GM19238 (cell line): Measurements from ENCODE around the gene C1QL4.

Source experiments
- DNase-seq: peaks from one replicate; pipeline ENCODE4 v3.0.0; 2011; ENCODE audit warnings: low spot score; ENCODE audit not compliant: insufficient read length

The C1QL4 gene

DNA sequence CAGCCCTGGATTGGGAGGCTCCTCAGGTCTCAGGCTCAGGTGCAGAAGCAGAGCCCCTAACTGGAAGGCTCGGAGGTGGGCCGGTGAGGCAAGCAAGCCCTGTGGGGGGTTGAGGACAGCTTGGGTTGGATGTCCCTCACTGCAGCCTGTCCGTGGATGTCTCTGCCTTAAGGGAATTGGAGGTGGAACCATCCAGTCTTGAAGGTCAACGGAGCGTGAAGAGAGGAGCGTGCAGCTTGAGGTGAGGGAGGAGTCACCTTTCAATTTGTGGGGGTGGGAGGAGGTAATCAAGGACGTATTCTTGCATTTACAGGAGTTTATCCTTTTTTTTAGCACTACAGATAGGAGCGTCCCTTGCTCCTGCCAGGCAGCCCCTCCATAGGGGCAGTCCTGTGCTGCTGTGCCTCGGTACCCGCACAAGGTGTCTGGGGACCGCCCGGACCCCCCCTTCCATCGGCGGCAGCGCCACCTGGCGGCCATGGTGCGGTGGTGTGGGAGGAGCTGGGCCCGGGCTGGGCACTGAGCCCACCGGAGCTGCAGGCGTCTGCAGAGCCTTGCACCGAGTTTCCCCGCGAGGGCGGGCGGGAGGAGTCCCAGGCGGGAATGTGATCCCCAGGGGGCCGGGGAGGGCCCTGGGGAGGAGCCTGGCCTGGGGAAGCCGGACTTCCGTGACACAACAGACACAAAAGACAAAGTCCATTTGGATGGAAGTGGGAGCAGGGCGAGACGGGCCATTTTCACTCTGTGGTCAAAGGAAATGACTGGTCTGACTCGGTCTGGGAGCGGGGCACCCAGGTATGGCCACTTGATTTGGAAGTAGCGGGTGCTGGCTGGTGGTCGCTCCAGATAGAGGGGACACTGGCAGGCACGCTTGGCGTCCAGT is 10.6 kb upstream of the C1QL4 start:
- DNase-seq, result peak; percentile 87

DNA sequence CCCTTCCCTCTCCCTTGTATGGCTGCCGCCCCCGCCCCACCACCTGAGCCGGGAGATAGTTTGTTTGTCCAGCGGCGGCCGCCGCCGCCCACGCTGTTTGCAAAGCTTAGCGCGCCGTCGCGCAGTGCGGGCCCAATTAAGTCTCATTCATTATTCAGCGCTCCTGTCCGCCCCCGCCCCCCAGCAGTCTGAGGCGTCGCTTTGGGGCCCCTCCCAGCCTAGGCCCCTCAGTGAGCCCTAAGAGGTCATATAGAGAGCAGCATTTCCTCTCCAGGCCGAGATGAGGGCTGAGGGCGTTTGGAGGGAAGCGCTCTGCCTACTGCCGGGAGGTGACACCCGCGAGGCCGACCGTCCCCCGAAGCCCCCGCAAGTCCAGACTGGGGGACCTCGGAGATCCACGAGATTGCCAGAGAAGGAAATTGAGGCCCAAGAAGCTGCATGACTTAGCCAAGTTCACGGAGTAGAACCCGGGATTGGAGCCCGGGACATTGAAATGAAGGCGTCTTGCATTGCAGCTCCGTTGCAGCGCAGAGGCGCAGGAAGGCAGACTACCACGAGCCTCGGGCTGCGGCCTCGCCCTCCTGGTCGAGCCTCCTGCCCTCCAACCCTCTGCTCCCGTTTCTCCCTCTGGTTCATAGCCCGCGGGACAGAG is 9.8 kb upstream of the C1QL4 start, which contains the start of gene DNAJC22:
DNAJC22 (plus strand) TSS at position 230 of the 652 bp plus-strand sequence. CDS start 1,985 bp downstream, outside the sequence.
- no peak for DNase-seq

DNA sequence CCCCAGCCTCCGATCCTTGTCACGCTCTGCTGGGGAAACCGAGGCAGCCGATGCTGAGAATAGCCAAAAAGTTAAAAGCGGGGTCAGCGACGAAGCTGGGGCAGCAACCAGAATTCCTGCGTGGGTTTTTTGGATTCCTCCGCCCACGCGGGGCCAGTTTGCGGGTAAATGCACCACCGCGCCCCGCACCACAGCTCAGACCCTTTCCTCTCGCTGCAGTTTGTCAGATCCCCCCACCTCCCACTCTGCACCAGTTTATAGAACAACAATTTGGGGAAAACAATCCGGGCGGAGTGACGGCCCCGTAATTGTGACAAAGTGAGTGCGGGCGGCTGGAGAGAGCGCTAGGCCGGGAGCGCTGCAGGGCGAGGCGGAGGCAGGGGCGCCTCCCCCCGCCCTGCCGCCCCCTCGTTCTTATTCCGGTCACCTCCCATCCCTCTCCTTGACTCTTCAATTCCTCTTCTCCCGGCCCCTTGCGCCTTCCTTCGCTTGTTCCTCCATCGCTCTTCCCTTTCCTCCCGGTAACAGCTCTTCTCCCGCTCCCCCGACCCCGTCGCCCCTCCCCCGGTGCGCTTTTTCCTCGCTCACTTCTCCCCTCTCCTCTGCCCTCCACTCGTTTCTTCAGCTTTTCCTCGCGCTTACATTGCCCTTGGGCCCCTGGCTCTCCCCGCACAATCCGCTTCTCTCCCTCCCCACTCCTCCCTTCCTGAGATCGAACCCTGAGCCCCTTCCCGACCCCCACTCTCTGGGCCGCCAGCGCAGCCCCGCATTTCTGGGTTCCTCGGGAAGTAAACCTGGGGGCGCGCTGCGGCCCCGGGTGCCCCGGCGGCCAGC is 9.1 kb upstream of the C1QL4 start:
- DNase-seq, result no peak

DNA sequence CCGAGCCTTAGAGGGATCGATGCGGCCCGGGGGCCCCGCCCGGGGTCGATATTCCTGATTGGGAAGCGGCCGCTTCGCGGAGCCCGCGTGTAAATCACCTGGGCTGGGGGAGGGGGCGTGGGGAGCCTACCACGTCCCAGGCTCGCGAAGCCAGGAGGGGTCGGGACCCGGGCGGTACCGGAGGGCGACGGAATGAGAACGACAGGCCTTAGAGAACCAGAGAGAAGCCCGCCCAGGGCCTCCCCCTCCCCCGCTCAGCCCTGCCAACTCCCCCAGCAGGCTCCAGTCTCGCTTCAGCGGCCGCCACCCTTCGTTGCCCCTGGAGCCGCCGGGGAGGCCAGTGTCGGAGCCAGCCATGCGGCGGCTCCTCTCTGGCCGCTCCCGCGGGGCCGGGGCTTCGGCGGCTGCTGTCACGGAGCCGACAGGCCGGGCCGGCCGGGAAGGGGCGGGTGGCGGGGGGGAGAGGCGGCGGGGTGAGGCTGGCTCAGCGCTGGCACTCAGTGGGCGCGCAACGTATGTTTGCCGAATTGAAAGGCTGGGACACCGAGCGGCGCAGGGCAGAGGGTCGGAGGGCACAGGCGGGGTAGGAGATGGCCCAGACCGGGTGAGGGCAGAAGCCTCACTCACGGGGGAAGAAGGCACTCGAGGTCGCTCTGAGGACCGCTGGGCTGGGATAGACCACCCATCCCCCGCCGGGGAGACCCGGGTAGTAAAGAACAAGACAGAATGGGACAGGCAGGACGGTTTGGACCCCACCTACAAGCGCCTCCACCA is 8.2 kb upstream of the C1QL4 start:
- peak; percentile 58 for DNase-seq

DNA sequence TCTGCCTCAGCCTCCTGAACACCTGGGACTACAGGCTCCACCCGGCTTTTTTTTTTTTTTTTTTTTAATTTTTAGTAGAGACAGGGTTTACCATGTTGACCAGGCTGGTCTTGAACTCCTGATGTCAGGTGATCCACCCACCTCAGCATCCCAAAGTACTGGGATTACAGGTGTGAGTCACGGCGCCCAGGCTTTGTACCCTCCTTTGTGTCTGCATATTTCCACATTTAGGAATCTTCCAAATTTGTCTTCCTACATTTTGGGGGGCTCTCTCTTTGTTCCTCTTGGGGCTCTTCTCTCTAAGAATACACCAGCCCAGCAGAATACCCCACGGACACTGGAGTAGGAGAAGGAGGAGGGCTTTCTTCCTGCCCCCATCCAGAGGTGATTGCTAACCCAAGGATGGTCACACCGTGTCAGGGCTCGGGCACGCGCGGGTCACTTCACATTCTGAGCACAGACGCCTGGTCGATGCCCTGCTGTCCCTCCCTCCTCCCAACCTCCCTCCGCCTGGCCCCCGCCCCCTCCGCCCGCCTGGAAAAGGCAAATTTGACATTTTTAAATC is 7.6 kb upstream of the C1QL4 start:
- DNase-seq, result no peak

DNA sequence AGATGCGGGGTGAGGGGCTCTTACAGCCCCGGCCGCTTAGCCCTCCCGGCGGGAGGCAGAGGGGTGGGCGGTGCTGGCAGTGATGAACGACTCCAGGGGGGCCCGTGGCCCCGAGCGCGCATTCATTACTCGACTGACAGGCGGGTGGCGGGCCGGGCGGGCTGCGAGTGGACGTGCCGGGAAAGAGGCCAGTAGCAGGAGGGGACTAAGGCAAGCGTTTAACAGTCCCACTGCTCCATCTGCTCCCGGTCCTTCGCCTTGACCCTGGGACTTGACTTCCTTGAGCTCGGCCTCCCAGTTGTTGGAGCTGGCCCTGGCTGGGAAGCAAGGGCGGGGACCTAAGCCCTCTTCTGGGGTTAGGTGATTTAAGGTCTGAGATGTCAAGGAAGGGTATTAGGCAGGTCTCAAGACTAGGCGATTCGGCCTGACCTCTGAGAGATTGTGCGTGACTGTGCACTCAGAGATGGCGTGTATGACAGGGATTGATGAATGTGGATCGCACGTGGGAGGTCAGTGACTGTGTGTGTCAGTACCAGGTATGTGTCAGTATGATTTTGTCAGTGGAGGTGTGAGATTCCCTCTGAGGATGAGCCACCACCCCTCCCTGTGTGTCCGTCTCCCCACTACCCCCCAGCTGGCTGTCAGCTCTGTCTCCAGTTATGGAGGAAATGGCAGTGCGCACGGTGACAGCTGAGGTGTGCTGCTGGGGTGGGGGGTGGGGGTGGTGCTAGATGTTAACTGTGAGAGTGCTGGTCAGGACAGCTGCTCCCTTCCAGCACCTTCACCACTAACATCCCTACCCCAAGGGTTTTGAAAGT is 6.1 kb upstream of the C1QL4 start:
- no peak for DNase-seq

DNA sequence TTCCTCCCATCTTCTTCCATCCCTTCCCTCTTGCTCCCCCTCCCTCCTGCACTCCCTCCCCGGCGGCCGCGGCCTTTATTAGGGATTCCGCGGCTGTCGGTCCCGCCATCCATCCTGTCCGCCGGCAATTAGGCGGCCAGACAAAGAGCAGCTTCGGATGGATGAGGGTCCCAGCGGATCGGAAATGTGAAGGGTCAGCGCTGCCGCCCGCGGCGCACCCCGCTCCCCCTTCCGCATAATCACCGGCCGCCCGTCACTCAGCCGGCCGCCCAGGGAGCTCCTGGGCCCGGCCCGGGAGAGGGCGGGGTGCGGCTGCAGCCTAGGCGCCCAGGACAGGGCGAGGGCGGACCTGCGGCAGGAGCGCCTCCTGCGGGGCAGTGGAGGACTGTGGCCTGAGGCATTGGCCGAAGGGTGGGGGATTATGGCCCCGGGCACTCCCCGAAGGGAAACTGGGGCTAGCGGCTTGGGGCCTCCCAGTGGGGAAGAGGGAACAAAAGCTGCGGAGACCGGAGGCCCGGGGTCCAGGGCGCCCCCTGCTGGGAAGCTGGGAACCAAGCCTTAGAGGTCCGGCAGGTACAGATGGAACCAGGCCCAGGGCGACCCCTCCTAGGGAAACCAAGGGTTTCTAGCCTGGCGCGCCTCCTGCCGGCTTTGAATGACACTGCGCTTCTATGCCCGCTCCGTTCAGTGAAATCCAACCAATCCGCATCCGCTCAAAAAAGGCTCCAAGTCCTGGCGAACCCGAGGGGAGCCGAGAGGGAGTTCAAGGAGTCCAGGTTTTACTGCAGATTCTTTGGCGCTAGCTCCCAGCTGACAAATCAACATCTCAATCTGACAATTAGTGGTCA is 5.3 kb upstream of the C1QL4 start:
- DNase-seq, result peak; percentile 77

DNA sequence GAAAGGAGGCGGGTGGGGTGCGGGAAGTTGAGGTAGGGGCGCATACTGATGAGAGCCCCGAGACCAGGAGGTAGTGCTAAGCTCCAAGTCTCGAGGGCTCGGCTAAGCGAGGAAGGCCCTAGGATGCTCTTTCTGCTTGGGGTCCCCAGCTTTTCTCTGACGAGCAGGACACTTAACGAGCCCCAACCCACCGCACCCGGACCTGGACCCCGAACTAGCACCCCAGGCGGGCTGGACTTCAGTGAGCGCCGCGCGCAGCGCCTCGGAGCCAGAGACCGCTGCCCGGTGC is 4.7 kb upstream of the C1QL4 start:
- no peak for DNase-seq

DNA sequence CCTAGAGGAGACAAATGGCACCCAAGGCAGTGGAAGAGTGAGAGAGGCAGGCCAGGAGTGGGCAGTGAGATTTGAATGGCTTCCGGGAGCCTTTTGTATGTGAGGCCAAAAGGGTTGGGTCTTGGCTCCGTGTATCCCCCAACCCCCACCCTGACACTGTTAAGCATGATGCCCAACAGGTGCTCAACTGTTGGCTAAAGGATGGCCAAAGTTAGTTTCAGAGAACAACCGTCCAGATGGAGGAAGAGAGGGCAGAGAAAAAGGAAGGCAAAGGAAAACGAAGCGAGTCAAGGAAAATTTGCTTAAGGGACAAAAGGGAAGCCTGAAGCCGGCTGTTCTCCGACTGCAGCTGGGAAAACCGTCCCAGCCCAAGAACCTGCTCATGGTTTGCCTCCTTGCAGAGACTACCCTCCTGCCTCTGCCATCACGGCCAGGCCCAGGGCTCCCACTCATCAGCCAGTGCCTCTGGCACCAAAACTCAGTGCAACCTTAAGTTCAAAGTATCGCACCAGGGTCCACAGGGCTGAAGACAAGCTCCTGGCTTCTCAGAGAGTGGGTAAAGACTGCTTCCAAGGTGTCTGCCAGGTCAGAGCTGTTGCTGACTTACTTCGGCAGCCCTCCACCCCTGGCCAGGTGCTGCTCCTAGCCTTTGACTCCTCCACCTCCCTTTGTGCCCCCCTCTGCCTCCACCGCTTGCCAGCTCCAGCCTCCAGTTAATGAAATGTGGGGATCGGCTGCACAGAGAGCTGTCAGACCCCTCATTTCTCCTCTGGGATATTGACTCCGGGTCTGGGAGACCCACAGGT is 4.2 kb upstream of the C1QL4 start:
- DNase-seq, result no peak

DNA sequence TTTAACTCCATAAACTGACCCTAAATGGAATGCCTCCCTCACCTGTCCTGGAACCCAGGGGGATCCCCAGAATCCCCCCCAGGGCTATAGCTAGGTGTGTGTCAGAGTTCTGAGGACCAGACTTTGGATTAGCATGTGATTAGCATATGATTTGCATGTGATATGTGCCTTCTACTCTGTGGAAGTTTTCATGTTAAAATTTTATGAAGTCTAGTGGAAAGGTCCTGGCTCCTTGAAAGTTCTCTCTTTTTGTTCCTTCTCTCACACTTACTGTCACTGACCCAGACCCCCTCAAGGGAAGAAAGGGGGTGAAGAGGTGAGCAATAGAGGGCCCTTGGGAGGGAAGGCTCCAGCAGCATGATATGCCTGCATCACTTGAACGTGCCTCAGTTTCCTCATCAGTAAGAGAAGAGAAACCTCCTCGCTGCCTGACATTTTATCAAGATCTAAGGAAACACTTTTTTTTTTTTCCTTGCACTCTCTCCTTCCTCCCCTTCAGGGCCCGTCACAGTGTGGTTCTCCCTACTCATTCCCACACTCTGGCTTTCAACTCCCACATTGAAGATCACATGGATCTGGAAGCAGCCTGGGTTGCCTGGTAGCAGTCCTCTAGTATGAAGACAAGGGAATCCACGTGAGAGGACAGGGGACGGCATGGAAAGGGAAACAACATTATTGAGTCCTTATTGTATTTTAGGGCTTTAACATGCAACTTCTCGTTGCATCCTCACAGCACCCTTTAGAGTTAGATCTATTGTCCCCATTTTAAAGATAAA is 3.3 kb upstream of the C1QL4 start:
- DNase-seq, result no peak

DNA sequence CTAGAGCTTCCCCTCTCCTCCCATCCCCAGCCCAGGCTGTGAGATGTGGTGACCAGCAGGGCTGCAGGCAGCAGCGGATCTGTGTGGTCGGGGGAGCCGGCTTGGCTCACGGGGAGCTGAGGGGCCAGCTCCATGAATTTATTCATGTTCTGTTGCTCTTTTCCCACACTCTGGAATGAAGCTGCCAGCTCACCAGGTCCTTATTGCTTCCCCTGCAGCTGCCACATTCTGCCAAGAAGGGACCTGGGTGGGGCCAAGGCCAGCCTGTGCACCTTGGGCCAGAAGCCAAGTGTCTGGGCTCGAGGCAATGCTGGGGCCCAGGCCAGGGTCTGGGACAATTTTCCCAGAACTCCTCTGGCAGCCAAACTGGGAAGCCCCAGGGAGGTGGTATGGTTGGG is 2.5 kb upstream of the C1QL4 start:
- DNase-seq, result no peak

DNA sequence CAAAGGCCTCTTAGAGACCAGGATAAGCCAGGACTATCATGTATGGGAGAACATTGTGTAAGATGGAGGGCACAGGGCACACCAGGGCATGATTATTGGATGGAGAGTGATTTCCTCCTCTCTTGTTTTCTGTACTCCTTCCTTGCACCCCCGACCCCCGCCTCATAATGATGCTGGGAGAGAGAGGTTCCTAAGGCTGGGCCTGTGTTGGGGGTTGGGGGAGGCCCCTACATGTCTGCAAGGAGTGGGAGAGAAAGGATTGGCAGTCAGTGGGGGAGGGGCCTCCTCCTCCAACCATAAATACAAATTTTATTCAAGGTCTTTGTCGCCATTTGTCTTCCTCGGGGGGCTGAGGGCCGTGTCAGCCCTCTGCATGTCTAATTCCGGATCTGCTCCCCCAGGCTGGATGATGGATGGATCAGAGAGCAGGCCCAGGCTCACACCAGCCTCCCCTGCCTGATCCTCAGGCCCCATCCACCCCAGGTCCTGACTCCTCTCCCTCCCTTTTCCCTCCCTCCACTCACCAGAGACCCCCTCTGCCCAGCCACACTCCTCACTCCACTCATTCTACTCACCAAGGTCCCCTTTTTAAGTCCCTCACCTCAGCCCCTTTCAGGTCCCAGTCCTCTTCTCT is 2.0 kb upstream of the C1QL4 start:
- DNase-seq, result no peak

DNA sequence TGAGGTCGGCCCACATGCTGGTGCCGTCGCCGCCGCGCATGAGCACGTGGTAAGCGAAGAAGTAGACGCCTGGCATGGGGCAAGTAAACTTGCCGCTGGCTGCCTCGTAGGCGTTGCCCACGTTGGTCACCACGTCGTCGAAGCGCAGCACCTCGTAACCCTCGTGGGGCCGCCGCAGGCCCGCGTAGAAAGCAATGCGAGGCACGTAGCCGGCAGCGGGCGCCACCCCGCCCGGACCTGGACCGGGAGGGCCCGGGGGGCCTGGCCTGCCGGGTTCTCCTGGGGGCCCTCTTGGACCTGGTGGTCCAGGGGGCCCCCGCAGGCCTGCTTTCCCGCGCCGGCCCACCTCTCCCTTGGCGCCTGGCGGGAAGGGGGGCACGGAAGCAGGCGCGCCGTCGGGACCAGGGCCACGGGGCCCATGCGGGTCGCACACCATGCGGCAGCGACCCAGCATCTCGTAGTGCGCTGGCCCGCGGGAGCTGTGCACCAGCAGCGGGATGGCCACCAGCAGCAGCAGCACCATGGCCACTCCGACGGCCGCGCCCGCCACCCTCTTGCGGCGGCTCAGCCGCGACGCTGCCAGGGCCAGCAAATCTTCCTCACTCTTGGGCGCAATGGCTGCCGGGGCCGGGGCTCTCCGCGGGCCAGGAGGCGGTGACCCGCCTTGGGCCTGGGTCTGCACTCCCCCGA is 888 bp downstream of the C1QL4 start:
- no peak for DNase-seq

DNA sequence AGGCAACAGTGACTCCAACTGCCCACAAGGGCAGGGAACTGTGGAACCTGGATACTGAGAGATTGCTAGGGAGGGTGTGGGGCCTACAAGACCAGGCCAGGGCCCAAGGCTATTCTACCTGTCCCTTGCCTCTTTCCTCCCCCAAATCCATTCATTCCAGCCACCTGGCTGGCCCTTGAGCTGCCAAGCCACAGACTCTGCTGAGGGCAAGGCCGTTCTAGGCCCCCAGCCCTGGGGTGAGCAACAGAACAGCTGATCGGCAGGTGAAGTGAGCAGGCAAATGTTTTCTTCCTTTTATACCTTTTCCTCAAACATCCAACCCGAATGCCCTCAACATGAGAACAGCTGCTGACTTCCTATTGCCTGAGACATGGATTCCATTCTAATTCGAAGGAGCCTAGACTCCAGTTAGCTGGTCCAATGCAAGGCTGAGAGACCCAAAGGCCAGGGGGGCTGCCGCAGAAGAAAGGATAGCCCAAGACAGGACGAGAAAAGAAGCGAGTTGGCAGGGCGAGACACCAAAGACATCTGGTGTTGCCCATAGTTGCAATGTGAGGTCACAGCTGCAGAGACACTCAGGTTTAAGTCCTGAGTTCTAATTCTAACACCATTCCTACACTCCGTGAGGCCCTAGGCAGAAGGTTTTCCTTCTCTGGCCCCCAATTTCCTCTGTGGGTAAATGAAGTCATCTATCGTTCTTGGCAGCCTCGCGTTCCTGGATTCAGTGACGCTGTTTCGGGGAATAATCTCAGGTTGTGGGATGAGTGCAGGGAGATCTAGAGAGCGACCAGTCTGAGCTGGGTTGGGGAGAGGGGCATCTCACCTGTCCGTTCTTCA is 1.7 kb downstream of the C1QL4 start:
- DNase-seq, result no peak

DNA sequence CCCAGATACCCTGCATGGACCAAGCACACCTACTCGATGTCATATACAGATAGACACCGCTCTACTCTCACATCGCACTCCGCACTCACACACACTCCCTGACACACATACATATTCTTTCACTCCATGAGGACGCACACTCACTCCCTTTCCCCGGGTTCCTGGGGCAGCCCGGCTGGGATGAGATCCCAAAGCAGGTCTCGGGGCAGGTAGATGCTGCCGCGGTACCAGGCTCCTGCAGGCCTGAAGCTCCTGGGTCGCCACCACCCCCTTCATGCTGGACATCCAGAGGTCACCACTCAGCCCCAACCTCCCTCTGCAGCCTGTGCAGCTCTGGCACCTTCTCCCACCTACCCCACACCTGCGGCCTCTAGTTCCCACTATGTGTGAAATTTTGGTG is 2.3 kb downstream of the C1QL4 start:
- no peak for DNase-seq

DNA sequence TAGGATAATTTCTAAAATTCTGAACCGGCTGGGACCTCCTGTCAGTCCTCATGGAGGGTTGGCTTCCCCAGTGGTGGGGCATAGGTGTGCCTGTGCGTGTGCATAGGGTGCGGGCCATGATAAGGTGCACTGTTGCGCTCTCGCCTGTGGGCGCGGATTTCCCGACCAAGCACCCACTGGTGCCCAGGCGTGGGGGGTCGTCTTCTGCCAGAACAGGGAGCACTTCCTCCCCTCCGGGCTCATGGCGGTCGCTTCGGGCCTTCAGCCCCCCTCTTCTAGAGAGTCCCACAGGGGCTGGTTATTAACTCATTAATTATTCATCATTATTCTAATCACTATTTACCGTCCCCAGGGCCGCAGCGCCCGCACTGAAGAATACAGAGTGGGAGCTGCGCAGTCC is 2.8 kb downstream of the C1QL4 start:
- DNase-seq, result no peak
